GM19395 (cell line): ENCODE measurements around the gene OR8D1.
"Not testable (repeated sequence)": the region's sequence is repeated elsewhere in the genome, so short reads cannot be mapped to it uniquely, and the experiment has no call there.

ENCODE experiments used
- ATAC-seq: cut with Tn5 transposase; IDR thresholded peaks from one replicate; pipeline ENCODE4 v1.9.1; 2021; ENCODE audit warnings: mild to moderate bottlenecking, moderate library complexity; ENCODE audit not compliant: unreplicated experiment

The OR8D1 gene

GRCh38 chr11:124294687-124295086 lies 19.1 kb downstream of the OR8D1 start:
- no peak for ATAC-seq

DNA sequence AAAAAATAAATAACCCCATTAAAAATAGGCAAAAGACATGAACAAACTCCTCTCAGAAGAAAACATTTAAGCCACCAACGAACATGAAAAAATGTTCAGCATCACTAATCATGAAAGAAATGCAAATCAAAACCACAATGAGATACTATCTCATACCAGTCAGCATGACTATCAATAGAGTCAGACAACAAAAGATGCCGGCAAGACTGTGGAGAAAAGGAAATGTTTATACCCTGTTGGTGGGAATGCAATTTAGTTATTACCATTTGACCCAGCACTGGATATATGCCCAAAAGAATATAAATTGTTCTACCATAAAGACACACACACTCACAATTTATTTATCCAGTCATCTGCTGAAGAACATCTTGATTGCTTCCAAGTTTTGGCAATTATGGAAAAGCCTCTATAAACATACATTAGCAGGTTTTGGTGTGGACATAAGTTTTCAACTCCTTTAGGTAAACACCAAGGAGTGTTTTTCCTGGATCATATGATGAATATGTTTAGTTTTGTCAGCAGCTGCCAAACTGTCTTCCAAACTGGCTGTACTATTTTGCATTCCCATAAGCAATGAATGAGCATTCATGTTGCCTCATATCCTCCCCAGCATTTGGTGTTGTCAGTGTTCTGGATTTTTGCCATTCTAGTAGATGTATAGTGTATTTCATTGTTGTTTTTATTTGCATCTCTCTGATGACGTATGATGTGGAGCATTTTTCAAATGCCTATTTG lies 28.0 kb downstream of the OR8D1 start:
- peak; percentile 53 for ATAC-seq

- ATAC-seq, result no peak
Observed at GRCh38 chr11:124278261-124278660, 35.5 kb downstream of the OR8D1 start.

DNA sequence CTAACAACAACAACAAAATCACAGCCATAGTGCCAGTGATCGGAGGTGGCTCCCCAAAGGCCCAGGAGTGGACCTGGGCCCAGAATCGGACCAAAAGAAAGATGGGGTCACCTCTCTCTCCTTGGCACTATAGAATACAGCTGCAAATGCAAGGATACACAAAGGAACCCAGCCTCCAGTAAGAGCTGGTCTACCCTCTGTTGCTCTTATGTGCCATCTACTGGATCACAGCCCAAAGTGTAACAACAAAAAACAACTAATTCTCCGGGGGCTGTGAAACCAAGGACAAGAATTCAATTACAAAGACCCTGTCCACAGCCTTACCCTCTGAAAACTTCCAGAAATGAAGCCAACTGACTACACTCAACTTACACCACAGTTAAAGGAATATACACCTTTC lies 35.9 kb downstream of the OR8D1 start:
- ATAC-seq, result no peak

GRCh38 chr11:124277207-124277606 lies 36.5 kb downstream of the OR8D1 start:
- no peak for ATAC-seq

DNA sequence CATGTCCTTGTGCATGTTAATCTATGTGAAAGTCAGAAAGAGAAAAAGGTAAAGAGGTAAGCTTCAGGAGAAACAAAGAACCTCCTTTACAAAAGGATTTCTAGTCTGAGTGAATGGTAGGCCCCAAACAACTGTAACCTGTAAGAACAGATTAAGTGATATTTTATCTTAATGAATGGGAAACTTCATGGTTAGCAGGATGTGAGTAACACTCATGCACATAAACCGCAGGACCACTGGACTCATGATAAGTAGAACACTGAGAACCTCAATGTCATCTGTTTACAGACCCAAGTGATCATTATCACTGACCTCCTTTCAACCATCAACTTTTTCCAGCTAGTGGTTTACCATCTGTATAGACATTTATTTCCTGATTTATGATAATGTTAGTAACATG lies 37.7 kb downstream of the OR8D1 start:
- no peak for ATAC-seq

- no peak for ATAC-seq
Observed at GRCh38 chr11:124274000-124274399, 39.7 kb downstream of the OR8D1 start.

DNA sequence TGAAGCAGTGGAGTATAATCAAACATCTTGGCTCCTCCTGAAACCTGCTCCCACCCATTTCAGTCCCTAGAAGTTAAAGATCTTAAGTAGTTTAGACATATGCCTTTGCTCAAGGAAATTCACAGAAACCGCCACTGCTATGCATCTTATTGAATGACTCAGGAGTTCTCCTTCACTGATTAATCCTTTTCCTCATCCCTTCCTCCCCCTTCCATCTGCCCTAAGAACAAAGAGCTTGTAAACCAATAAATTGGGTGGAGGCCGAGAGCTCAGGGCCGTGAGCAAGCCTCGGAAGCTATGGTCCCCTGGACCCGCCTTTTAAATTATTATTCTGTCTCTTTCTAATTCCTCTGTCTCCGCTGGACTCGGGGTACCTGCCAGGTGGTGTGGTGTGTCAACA lies 42.9 kb downstream of the OR8D1 start:
- not testable (repeated sequence) for ATAC-seq

DNA sequence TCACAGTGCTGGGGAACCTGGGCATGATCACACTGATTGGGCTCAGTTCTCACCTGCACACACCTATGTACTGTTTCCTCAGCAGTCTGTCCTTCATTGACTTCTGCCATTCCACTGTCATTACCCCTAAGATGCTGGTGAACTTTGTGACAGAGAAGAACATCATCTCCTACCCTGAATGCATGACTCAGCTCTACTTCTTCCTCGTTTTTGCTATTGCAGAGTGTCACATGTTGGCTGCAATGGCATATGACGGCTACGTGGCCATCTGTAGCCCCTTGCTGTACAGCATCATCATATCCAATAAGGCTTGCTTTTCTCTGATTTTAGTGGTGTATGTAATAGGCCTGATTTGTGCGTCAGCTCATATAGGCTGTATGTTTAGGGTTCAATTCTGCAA lies 48.7 kb downstream of the OR8D1 start:
- not testable (repeated sequence) for ATAC-seq

DNA sequence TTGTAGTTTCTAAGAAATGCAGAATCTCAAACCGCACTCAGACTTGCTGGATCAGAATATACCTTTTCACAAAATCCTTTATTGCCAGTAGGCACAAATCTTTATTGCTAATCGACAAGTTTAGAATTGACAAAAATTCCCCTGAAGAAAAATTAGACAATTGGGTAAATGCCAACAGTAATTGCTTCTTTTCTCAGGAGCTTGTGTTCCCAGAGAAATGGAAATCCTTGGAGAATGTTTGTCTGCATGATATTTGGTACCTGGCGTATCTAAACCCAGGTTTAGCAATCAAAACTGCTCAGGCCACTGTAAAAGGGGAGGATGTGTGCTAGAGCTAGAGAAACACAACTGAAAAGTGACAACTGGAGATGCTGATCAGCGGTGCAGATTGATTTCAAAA lies 57.7 kb downstream of the OR8D1 start, which contains the start of gene OR8G5:
TSS of gene OR8G5 (plus strand) at position 301 of the 400 bp plus-strand sequence. CDS start 8,556 bp downstream, outside the sequence.
- ATAC-seq, result no peak
